ENCODE results near the gene CCDC134. TPM values are rescaled to one million over a fixed set of nuclear protein-coding genes. Genes with fewer than 3 reads are reported as not detected.

Gene CCDC134
- total RNA-seq, 1 donor from 2014 or later: 4.1 TPM

Other genes starting within 250 kb of the CCDC134 start
- 1.7 TPM for gene CSDC2, start 239.7 kb upstream of the CCDC134 start, total RNA-seq
- 51.4 TPM for gene PMM1, start 210.8 kb upstream of the CCDC134 start, total RNA-seq
- gene DESI1, start 179.6 kb upstream of the CCDC134 start, total RNA-seq: 29.0 TPM
- 173 TPM for gene XRCC6, start 179.4 kb upstream of the CCDC134 start, total RNA-seq
- gene SNU13, start 111.8 kb upstream of the CCDC134 start, total RNA-seq: 116 TPM
- gene MEI1, start 101.2 kb upstream of the CCDC134 start, total RNA-seq: 2.2 TPM
- 35.9 TPM for gene SREBF2, start 32.4 kb downstream of the CCDC134 start, total RNA-seq
- gene SHISA8, start 114.4 kb downstream of the CCDC134 start, total RNA-seq: not detected
- gene TNFRSF13C, start 126.1 kb downstream of the CCDC134 start, total RNA-seq: 0.19 TPM
- gene CENPM, start 146.5 kb downstream of the CCDC134 start, total RNA-seq: not detected
- gene SEPTIN3, start 168.8 kb downstream of the CCDC134 start, total RNA-seq: 0.55 TPM
- 0.61 TPM for gene WBP2NL, start 198.1 kb downstream of the CCDC134 start, total RNA-seq

All from mesenteric fat pad (tissue), 1 donor.